HTERT RPE-1 (cell line): ENCODE measurements around the gene PPP6C.

Source experiments
- in situ Hi-C: fragments of 300-500 bp; cut with MboI; formaldehyde crosslinking; loops from 4 replicates; pipeline ENCODE4 v1.14.3; 2020; ENCODE audit warnings: low sequenced_read_pairs

The PPP6C gene

DNA sequence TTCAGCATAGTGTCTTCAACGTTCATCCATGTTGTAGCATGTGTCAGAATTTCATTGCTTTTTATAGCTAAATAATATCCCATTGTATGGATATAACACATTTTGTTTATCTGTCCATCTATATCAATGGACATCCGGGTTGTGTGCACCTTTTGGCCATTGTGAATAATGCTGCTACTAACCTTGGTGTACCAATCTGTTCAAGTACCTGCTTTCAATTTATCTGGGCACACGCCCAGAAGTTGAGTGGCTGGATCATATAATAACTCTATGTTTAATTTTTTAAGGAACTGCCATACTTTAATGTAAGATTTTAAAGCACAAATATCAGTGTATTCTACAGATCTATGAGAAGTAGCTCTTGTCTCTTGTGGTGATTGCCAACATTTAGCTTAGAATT, 89.8 kb downstream of the PPP6C start:
- in situ Hi-C loops: no loop called here
